GM12874 (cell line): ENCODE measurements around the gene ITGB2.

Source experiments
- TF ChIP-seq, protein P1 (sequence below): IDR thresholded peaks from 2 replicates; pipeline ENCODE4 v1.5.1; 2011; ENCODE audit warnings: low read depth, mild to moderate bottlenecking, control low read depth, low read length, moderate library complexity; ENCODE audit not compliant: insufficient read depth

Gene ITGB2

GRCh38 chr21:44909719-44910118, 11.0 kb downstream of the ITGB2 start:
- TF ChIP-seq, protein P1, sequence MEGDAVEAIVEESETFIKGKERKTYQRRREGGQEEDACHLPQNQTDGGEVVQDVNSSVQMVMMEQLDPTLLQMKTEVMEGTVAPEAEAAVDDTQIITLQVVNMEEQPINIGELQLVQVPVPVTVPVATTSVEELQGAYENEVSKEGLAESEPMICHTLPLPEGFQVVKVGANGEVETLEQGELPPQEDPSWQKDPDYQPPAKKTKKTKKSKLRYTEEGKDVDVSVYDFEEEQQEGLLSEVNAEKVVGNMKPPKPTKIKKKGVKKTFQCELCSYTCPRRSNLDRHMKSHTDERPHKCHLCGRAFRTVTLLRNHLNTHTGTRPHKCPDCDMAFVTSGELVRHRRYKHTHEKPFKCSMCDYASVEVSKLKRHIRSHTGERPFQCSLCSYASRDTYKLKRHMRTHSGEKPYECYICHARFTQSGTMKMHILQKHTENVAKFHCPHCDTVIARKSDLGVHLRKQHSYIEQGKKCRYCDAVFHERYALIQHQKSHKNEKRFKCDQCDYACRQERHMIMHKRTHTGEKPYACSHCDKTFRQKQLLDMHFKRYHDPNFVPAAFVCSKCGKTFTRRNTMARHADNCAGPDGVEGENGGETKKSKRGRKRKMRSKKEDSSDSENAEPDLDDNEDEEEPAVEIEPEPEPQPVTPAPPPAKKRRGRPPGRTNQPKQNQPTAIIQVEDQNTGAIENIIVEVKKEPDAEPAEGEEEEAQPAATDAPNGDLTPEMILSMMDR: no peak

DNA sequence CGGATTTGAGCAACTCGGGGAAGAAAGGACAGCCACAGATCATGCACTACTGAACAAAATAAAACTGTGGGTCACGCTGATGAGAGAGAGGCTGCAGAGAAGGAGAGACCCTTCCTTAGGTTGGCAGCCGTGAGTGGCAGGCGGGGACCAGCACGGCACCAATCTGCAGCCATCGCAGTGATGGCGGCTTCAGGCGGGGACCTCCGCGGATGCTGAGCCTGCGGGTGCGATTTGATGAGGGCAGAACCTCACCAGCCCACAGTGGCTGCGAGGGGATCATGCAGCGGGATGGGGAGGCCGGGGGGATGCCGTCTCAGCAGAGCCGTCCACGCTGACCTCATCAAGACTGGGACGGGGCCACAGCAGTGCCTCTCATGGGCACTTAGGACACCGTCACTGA, 11.8 kb downstream of the ITGB2 start:
- TF ChIP-seq, protein P1: no peak

DNA sequence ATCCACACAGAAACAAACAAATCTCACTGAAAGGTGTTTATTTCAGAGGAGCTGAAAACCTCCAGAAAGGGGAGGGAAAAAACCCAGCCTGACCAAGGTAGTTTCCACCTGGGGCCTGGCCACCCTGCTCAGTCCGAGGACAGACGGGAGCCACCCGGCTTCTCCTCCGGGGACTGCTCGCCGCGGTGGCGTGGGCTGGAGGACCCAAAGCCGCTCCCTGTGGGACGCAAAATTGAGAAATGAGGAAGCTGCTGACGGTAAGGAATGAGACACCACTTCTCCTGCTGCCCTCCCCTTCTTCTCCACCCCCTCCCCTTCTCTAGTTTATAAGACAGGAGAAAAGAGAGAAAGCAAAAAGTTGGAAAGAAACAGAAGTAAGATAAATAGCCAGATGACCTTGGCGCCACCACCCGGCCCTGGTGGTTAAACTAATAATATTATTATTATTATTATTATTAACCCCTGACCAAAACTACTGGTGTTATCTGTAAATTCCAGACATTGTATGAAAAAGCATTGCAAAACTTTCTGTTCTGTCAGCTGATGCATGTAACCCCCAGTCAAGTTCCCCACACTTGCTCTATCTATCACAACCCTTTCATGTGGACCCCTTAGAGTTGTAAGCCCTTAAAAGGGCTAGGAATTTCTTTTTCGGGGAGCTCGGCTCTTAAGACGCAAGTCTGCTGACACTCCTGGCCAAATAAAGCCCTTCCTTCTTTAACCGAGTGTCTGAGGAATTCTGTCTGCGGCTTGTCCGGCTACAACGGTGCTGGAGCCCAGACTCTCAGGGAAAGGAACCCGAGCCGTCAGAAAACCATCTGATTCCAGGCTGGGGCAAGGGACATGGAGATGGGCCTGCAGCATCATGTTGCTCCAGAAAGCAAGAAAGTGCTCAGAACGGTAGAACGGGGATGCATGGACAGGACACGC, 12.5 kb downstream of the ITGB2 start:
- TF ChIP-seq, protein P1: no peak

DNA sequence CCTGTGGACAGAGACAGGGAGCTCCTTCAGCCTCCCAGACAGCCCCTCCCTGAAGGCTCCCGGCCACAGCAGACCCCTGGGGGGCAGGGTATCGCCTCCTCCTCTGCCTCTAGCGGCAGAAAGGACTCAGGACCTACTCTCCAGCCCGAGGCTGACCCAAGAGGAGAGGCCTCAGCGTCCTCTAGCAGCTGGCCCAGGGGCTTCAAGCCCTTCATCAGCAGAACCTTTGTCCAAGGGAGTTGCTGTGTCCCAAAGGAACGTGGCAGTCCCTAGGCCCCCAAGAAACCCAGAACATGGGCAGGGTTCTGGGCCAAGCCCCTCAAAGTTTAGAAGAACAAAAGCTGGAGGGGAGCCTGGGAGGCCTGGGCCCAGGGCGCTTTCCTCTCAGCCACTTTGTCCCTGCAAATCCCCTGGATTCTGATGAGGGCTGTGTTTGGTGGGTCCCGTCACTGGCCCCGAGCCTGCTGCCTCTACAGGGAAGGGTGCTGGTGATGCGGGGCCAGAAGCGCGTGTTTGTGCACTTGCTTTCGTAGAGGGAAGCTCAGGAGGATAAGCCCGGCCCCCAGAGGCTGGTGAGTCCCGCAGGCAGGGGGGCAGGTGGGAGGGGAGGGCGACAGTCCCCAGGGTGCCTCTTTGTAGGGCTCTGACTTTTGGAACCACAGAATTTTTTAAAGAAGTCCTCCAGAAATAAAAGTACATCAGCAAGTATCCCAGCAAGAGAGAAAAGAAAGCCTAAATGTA, 13.3 kb downstream of the ITGB2 start:
- TF ChIP-seq, protein P1: no peak

DNA sequence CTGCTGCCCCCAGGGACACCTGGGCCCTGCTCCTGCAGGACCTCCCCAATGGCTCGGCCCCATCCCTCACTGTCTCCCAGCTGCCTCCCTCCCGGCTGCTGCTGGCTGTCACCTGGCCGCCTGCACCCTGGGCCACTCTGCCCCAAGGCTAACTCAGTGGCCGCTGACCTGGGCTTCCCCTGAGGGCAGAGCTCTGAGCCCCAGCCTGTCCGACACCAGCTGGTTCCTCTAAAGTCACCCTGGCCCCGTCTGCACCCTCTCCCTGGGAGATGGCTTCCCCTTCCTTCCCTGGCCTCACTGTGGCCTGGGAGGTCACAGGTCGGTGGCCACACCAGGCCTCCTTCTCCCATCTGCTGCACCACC, 15.0 kb downstream of the ITGB2 start:
- TF ChIP-seq, protein P1: no peak

DNA sequence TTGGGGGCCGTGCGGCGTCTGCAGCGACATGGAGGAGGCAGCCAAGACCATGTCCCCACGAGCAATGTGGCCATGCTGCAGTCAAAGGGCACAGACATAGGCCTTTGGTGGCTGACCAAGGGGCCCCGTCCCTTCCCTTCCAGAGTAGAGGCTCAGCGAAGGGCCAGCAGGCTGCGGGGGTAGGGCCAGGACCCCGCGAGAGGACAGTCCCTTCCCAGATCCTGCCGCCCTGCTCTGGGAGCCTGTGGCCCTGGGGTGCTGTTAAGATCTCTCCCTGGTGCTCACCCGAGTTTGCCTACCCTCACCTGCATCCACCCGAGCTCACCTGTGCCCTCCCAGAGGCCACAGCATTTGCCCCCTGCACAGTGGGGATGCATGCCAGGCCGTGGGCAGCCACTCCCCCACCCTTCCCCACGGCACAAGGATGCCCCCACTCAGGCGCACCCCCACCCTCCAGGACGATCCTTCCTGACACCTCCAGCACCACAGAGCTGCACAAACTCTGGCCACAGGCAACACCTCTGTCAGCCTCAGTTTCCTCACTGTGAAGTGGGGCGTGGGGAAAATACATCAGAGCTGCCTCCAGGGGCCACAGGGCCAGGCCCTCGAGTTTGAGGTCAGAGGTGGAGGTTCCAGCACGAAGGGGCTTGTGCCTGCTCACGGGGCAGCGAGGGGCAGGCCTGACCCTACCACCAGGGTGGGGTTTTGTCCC, 15.5 kb downstream of the ITGB2 start:
- TF ChIP-seq, protein P1: no peak
